OCI-M2 (cell line): ENCODE data around the gene BEAN1.
"Not testable (repeated sequence)": the region's sequence is repeated elsewhere in the genome, so short reads cannot be mapped to it uniquely, and the experiment has no call there.

Experiments
- DNase-seq: peaks from one replicate; lab custom pipeline; 2025; ENCODE audit not compliant: unreplicated experiment; lab: John Stamatoyannopoulos, UW

Gene BEAN1

GRCh38 chr16:66466636-66467035, 39.5 kb downstream of the BEAN1 start:
- not testable (repeated sequence) for DNase-seq

DNA sequence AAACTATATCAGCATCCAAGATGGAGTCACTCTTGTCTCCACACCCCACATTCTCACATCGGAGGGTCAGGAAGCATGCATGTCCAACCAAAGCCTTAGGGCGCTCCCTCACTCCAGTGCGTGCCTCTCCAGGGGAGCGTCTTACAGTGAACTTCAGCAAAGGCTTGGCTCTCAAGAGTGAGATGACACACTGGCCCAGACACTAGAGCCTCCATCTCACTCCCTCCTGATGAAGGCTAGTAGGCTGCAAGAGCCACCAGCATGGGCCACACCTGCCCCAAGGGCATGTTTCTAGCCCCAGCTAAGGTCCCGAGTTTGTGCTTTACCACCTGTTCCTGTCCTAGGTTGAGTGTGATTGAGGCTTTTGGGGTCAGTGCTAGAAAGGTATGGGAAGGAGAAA, 40.5 kb downstream of the BEAN1 start:
- no peak for DNase-seq

DNA sequence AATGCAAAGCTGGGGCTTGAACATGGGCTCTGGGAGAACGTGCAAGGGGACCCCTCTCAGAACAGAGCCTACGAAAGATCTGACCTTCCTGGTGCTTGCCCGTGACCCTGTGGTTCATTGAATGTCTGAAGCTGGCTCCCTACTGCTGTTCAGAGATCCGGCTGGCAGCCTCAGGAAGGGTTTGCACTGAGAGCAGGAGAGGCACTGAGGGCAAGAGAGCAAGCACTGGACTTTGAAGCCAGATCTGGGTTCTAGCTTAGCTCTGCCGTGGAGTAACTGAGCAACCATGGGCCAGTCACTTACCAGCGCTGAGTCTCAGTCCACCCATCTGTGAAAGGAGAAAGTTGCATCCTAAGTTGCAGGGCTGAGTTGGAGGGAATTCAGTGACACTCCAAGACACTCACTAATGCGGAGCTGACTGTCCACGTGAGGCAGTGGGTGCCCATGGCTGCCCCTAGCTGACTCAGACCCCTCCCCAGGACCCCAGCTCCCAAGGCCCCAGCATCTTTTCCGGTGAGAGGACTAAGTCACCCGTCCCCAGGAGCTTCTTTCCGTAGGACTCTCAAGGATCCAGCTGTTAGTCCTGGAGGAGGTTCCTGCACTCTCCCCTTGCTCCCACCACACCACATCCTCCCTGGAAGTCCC, 41.3 kb downstream of the BEAN1 start:
- DNase-seq = no peak

- DNase-seq = no peak
These were observed 42.3 kb downstream of the BEAN1 start for GRCh38 chr16:66469291-66469946.

DNA sequence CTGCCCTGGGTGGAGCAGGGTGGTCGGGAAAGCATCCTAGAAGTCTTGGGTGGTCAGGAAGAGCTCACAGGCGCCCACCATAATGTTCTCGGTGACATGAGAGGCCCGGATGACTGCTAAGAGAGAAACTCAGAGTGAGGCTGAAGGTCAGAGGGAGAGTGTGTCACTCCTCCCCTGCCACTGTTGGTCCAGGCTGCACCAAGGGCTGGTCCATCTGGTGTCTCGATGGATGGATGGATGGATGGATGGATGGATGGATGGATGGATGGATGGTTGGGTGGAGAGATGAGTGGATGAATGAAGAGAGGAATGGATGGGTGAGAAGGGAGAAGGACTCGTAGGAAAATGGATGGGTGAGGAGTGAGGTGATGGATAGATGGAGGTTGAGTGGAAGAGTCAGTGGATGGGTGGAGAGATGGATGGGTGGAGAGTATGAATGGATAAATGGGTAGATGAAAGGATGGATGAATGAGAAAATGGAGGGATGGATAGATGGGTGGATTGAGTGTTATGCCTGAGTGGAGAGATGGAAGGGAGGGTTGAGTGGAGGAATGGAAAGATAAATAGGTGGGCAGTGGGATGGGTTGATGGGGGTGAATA, 43.0 kb downstream of the BEAN1 start:
- no peak for DNase-seq

DNA sequence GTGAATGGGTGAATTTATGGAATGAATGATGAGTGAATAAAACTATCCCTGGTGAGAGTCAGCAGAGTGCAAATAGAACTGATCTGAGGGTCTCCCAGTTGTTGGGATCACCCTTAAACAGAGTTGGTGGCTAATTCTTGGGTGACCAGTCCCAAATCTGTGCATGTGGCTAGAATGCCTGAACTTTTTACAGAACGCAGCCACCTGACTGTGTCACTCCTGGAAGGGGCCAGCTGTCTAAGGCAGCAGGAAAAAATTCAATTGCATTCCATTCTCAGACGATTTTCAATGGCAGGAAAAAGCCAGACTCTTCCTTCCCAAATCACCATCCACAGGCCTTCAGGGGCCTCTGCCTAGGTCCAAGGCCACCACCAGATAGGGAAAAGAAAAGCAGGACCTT, 43.5 kb downstream of the BEAN1 start:
- no peak for DNase-seq

GRCh38 chr16:66471264-66471663, 44.2 kb downstream of the BEAN1 start:
- DNase-seq = no peak

GRCh38 chr16:66471716-66472393, 44.8 kb downstream of the BEAN1 start:
- no peak for DNase-seq

DNA sequence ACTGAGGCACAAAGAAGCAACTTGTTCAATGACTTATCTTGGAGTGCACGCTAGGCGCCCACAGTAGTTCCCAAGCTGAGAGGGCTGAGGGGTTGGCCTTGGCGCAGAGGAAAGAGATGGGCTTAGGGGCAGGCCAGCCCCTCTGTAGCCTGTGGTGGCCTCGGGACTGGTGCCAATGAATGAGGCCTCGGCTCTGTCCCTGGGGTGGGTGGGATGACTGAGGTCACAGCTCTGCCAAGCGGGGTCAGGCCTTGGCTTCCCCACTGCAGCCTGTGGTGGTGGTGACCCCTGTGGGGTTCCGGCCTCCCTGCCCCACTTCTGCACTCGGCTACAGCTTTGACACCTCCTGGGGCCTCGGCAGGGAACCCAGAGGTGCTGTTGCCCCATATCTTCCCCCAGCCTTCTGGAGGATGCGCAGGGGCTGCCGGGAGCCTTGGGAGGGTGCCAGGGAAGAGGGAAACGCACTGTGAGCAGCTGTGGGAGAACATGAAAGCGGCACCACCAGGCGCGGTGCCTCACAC, 46.0 kb downstream of the BEAN1 start:
- DNase-seq = no peak

- DNase-seq = no peak
These were observed 46.8 kb downstream of the BEAN1 start for GRCh38 chr16:66473654-66474519.

GRCh38 chr16:66474750-66475199, 47.7 kb downstream of the BEAN1 start:
- no peak for DNase-seq

- no peak for DNase-seq
These were observed 48.1 kb downstream of the BEAN1 start for GRCh38 chr16:66475232-66475631.

- no peak for DNase-seq
These were observed 49.4 kb downstream of the BEAN1 start for GRCh38 chr16:66476328-66477027.

DNA sequence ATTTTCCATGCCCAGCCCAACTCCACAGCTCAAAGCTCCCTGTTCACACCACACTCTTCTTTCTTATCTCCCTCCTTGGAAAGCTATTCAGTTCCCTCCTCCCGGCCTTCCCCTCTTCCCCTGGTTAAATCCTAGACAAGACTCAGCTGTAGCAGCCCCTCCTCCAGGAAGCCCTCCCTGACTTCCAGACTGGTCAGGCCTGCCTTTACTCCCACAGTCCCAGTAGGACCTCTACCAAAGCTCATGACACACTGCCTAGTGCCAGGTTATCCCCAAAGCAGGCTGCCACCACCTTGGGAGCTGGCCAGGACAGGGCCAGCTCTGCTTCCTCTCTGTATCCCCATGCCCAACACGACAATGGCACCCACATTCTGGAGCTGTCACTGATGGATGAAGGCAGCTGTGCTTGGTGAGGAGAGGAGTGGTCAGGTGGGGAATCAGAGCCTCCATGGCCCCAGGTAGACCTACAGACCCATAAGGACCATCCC, 50.0 kb downstream of the BEAN1 start:
- DNase-seq = no peak

GRCh38 chr16:66478733-66479511, 51.8 kb downstream of the BEAN1 start:
- DNase-seq = no peak

GRCh38 chr16:66479661-66480264, 52.7 kb downstream of the BEAN1 start:
- DNase-seq = no peak

- DNase-seq = no peak
These were observed 53.4 kb downstream of the BEAN1 start for GRCh38 chr16:66480265-66481080.
